CD4-positive, alpha-beta T cell (primary cell): ENCODE measurements around the gene DAND5. TPM values are rescaled to one million over a fixed set of nuclear protein-coding genes. Genes with fewer than 3 reads are reported as not detected.
A peak's percentile ranks its signal among the peaks of the same experiment; 100 is the strongest.

Experiments
- ATAC-seq: fragments of 200-7000 bp; cut with Tn5 transposase; one replicate; pipeline ENCODE4 v1.10.0; 2022; ENCODE audit warnings: mild to moderate bottlenecking; ENCODE audit not compliant: poor library complexity
- CTCF ChIA-PET: fragments of 350-600 bp; sonication (Branson Sonifier 250); formaldehyde crosslinking; loops from one replicate; lab custom pipeline; 2021; ENCODE audit warnings: antibody characterized with exemption, inconsistent platforms; lab: Charles Lee
- POLR2A ChIA-PET: fragments of 350-600 bp; sonication (Branson Sonifier 250); formaldehyde crosslinking; loops from one replicate; lab custom pipeline; 2021; ENCODE audit warnings: antibody characterized with exemption, inconsistent platforms; lab: Charles Lee
- DNase-seq, 14 experiments: peaks; one replicate each; pipeline ENCODE4 v3.0.0-alpha.2; 2013 to 2020; ENCODE audit warnings: mixed read lengths in 2 of 14
- H3K27ac ChIP-seq, 2 donors: one replicate each; pipeline versions ENCODE4 v1.5.1 to v1.7.0; 2013; ENCODE audit warnings: low read length in 2 of 2, low read depth in 1 of 2, mild to moderate bottlenecking in 1 of 2
- H3K27me3 ChIP-seq, 2 experiments: 1 replicate in 1 of 2; 2 replicates in 1 of 2; pipeline versions ENCODE4 v1.6.1 to v1.7.0; 2013; ENCODE audit warnings: low read length in 2 of 2, control low read depth in 1 of 2, mild to moderate bottlenecking in 1 of 2, moderate library complexity in 1 of 2; ENCODE audit not compliant: insufficient read depth in 2 of 2, control insufficient read depth in 1 of 2
- H3K36me3 ChIP-seq: one replicate; pipeline ENCODE4 v1.6.1; 2013; ENCODE audit warnings: low read length, control low read depth; ENCODE audit not compliant: insufficient read depth
- H3K4me1 ChIP-seq: one replicate; pipeline ENCODE4 v1.6.1; 2013; ENCODE audit warnings: low read length, control low read depth; ENCODE audit not compliant: insufficient read depth
- H3K4me3 ChIP-seq: one replicate; pipeline ENCODE4 v1.5.1; 2013; ENCODE audit warnings: mild to moderate bottlenecking, low read length, moderate library complexity
- H3K9me3 ChIP-seq, 2 experiments: 1 replicate in 1 of 2; 2 replicates in 1 of 2; pipeline versions ENCODE4 v1.6.1 to v1.7.0; 2013; ENCODE audit warnings: low read length in 2 of 2, mild to moderate bottlenecking in 2 of 2, control low read depth in 1 of 2, moderate library complexity in 1 of 2; ENCODE audit not compliant: control insufficient read depth in 1 of 2, insufficient read depth in 1 of 2
- H3K27ac Mint-ChIP-seq: one replicate; pipeline ENCODE4 v1.8.0; 2020; ENCODE audit warnings: mixed read lengths
- H3K27me3 Mint-ChIP-seq: one replicate; pipeline ENCODE4 v1.8.0; 2021; ENCODE audit warnings: mixed read lengths
- H3K36me3 Mint-ChIP-seq: one replicate; pipeline ENCODE4 v1.8.0; 2021; ENCODE audit warnings: low read depth, mixed read lengths
- H3K4me1 Mint-ChIP-seq: one replicate; pipeline ENCODE4 v1.8.0; 2021; ENCODE audit warnings: low read depth, mixed read lengths
- H3K4me3 Mint-ChIP-seq: one replicate; pipeline ENCODE4 v1.8.0; 2020; ENCODE audit warnings: mild to moderate bottlenecking, mixed read lengths
- H3K9me3 Mint-ChIP-seq: one replicate; pipeline ENCODE4 v1.8.0; 2020; ENCODE audit warnings: mixed read lengths
- CTCF ChIP-seq: fragments of 200-600 bp; IDR thresholded peaks from one replicate; pipeline ENCODE4 v1.8.0; 2022; ENCODE audit warnings: antibody characterized with exemption, mild to moderate bottlenecking
- intact Hi-C, 2 experiments: fragments of 100-400 bp; cut with DNase I in 1 of 2; cut with micrococcal nuclease in 1 of 2; formaldehyde crosslinking; loops; one replicate each; pipeline versions ENCODE4 v1.15.1 to v1.9.0; 2023 to 2025; cut with DNase I, micrococcal nuclease
- total RNA-seq, 174 experiments: library from RNA in 2 of 174; stranded (reverse) in 2 of 174; gene quantifications; one replicate each; pipeline ENCODE4 v1.2.3 and lab custom pipeline; 2021 to 2026

The DAND5 gene
- total RNA-seq, 2 experiments from 2014 or later = not detected

DNA sequence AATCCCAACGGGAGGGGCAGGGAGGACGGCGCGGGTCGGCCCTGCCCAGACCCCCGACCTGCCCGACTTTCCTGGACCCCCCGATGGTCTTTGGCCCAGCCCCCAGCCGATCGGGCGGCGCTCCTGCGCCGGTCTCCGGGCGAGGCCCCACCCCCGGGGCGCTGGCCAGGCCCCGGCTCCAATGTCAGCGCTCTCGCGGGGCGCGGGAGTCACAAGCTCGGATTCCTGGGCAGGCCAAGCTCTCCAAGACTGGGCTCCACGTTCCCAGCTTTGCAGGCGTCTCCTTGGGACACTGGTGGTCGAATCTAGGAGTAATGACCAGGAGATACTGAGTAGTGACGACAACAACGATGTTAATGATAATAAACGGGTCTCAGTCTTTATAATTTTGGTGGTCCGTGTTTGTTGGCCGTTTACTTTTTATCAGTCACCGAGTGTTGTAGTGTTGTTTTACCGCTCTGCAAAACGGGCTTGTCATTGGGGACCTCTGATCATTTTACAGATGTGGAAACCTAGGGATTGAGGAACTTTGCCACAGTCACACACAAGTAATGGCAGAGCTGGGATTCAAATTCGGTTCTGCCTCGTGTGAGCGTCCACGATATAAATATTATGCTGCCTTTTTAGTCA, 23.2 kb upstream of the DAND5 start:
- peak in 12 of 14 experiments; percentile 14 to 73 (median 40) for DNase-seq
- peak; percentile 37 for ATAC-seq
- H3K4me1 ChIP-seq = peaks cover 51% of the 10 kb centered on the region
- TF ChIP-seq CTCF = no peak
- peak overlapping the region; percentile 97 for H3K27ac Mint-ChIP-seq
- peaks cover 93% of the 10 kb centered on the region for H3K36me3 Mint-ChIP-seq
- H3K4me3 Mint-ChIP-seq = peak overlapping the region; percentile 91
- peaks cover 0 to 3% of the 10 kb centered on the region in 2 experiments for H3K27me3 ChIP-seq
- peak overlapping the region; percentile 73 for H3K27ac ChIP-seq
- no peaks in the 10 kb centered on the region for H3K9me3 Mint-ChIP-seq
- intact Hi-C loops = no loop called here
- H3K27me3 Mint-ChIP-seq = peaks cover 4% of the 10 kb centered on the region
- peak overlapping the region; percentile 62 for H3K4me3 ChIP-seq
- ChIA-PET CTCF (interaction anchor here (1.7 kb wide), 1 partner anchor 20 kb away, joined by 4 read pairs; no protein-coding TSS in a partner anchor), POLR2A (interaction anchor here (1.6 to 1.8 kb wide), 2 partner anchors 8 to 10 kb away, joined by 6 to 7 read pairs; partner anchors contain the start of genes CALR and GADD45GIP1)
- H3K36me3 ChIP-seq = peaks cover 70% of the 10 kb centered on the region
- H3K4me1 Mint-ChIP-seq = peaks cover 35% of the 10 kb centered on the region
- H3K9me3 ChIP-seq = peaks cover 0 to 6% of the 10 kb centered on the region in 2 experiments

- Mint-ChIP-seq H3K4me3 (peak overlapping the region; percentile 91), H3K36me3 (peaks cover 93% of the 10 kb centered on the region), H3K9me3 (no peaks in the 10 kb centered on the region), H3K27ac (peak overlapping the region; percentile 97), H3K4me1 (peaks cover 35% of the 10 kb centered on the region), H3K27me3 (peaks cover 4% of the 10 kb centered on the region)
- no peak for TF ChIP-seq CTCF
- peaks cover 70% of the 10 kb centered on the region for H3K36me3 ChIP-seq
- ChIA-PET CTCF (interaction anchor here (1.7 to 2.4 kb wide), 2 partner anchors 19 kb away, joined by 4 to 7 read pairs; no protein-coding TSS in a partner anchor), POLR2A (interaction anchor here (1.6 to 1.8 kb wide), 2 partner anchors 9 kb away, joined by 6 to 7 read pairs; partner anchors contain the start of genes CALR and GADD45GIP1)
- H3K4me1 ChIP-seq = peaks cover 44% of the 10 kb centered on the region
- DNase-seq = no peak
- intact Hi-C loops = no loop called here
- peaks cover 0 to 6% of the 10 kb centered on the region in 2 experiments for H3K9me3 ChIP-seq
- H3K27ac ChIP-seq = peak overlapping the region in 1 of 2 donors; percentile 73
- peak overlapping the region; percentile 62 for H3K4me3 ChIP-seq
- no peak for ATAC-seq
- H3K27me3 ChIP-seq = peaks cover 0 to 3% of the 10 kb centered on the region in 2 experiments
Measured at GRCh38 chr19:12946731-12947496, 22.5 kb upstream of the DAND5 start.
